Left lung (tissue), 10 donors: ENCODE results near the gene PRKCA. TPM values are rescaled to one million over a fixed set of nuclear protein-coding genes. Genes with fewer than 3 reads are reported as not detected.
A peak's percentile ranks its signal among the peaks of the same experiment; 100 is the strongest.

ENCODE experiments used
- ATAC-seq: fragments of 200-7000 bp; cut with Tn5 transposase; one replicate; pipeline ENCODE4 v1.9.1; 2020; ENCODE audit warnings: moderate library complexity
- DNase-seq, 4 donors: peaks; one replicate each; pipeline ENCODE4 v3.0.0-alpha.2; 2013 to 2020
- H3K27ac ChIP-seq, 2 donors: fragments of 200-600 bp; sonication (generic) in 1 of 2; one replicate each; pipeline versions ENCODE4 v1.5.0 to v1.8.0; 2020 to 2021
- H3K27me3 ChIP-seq, 2 donors: fragments of 200-600 bp; sonication (generic) in 1 of 2; one replicate each; pipeline versions ENCODE4 v1.5.0 to v1.8.0; 2020 to 2021
- H3K36me3 ChIP-seq, 2 donors: fragments of 200-600 bp; sonication (generic) in 1 of 2; one replicate each; pipeline versions ENCODE4 v1.5.0 to v1.8.0; 2020 to 2021
- H3K4me1 ChIP-seq, 2 donors: fragments of 200-600 bp; one replicate each; pipeline ENCODE4 v1.8.0; 2021
- H3K4me3 ChIP-seq, 2 donors: fragments of 200-600 bp; sonication (generic) in 1 of 2; one replicate each; pipeline versions ENCODE4 v1.5.0 to v1.8.0; 2020 to 2021; ENCODE audit warnings: mild to moderate bottlenecking in 1 of 2
- H3K9me3 ChIP-seq, 2 donors: fragments of 200-600 bp; sonication (generic) in 1 of 2; one replicate each; pipeline versions ENCODE4 v1.5.0 to v1.8.0; 2020 to 2021
- intact Hi-C, 2 donors: fragments of 100-400 bp; cut with DNase I; formaldehyde crosslinking; loops; one replicate each; pipeline versions ENCODE4 v1.11.2 to v1.14.2; 2022
- polyA plus RNA-seq, 6 donors: library from polyadenylated mRNA; unstranded; fragments of 120-200 nt; gene quantifications; one replicate each; pipeline ENCODE4 v1.2.1, GENCODE V29; 2013; ENCODE audit not compliant: insufficient read length in 6 of 6
- total RNA-seq, 2 donors: library from RNA; stranded (reverse); fragmentation: NEBNext Ultra II Directional; extraction: Animal tissue kit (Norgen Biotek cat#: 25700); gene quantifications; one replicate each; pipeline ENCODE4 v1.2.1, GENCODE V29; 2021
- TF ChIP-seq, protein P1 (sequence below), 2 donors: fragments of 200-600 bp; sonication (generic) in 1 of 2; IDR thresholded peaks; one replicate each; pipeline versions ENCODE4 v1.5.0 to v1.8.0; 2021; ENCODE audit warnings: antibody characterized with exemption in 2 of 2
- donor health status: DM: no; HTN: yes; CAD: no.
- donor health status: DM: no; HTN: no; CAD: no.

Gene PRKCA
- total and polyA plus RNA-seq, 8 donors = 16.4 to 30.4 (median 17.5) TPM

DNA sequence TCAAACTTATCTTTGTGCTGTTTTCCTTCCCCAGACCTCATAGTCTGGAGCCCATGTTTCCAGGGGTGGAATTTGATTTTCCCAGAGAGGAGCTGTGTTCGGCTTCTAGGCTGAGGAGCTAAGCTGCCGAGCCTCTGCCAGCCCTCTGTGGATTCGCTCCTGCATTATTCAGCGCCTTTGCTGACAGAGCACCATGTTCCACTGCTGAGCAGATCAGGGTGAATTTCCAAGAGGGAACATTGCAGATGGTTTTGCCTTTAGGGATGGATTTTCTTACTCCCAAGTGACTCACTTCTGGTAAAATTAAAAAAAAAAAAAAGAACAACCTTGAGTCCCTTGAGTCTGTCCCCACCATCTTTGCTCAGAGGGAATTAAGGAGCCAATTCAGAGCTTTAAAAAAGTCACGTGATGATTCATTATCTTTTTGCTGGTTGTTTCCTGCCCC is 229.5 kb downstream of the PRKCA start:
- H3K4me1 ChIP-seq = no peaks in the 10 kb centered on the region
- H3K4me3 ChIP-seq = no peak overlapping the region
- H3K27me3 ChIP-seq = no peaks in the 10 kb centered on the region
- ATAC-seq = no peak
- no peaks in the 10 kb centered on the region for H3K9me3 ChIP-seq
- H3K27ac ChIP-seq = no peak overlapping the region
- no peaks in the 10 kb centered on the region for H3K36me3 ChIP-seq
- TF ChIP-seq, protein P1, sequence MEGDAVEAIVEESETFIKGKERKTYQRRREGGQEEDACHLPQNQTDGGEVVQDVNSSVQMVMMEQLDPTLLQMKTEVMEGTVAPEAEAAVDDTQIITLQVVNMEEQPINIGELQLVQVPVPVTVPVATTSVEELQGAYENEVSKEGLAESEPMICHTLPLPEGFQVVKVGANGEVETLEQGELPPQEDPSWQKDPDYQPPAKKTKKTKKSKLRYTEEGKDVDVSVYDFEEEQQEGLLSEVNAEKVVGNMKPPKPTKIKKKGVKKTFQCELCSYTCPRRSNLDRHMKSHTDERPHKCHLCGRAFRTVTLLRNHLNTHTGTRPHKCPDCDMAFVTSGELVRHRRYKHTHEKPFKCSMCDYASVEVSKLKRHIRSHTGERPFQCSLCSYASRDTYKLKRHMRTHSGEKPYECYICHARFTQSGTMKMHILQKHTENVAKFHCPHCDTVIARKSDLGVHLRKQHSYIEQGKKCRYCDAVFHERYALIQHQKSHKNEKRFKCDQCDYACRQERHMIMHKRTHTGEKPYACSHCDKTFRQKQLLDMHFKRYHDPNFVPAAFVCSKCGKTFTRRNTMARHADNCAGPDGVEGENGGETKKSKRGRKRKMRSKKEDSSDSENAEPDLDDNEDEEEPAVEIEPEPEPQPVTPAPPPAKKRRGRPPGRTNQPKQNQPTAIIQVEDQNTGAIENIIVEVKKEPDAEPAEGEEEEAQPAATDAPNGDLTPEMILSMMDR (IDR thresholded peaks at IDR 0.05) = no peak
- DNase-seq = no peak
- intact Hi-C loops = no loop called here

DNA sequence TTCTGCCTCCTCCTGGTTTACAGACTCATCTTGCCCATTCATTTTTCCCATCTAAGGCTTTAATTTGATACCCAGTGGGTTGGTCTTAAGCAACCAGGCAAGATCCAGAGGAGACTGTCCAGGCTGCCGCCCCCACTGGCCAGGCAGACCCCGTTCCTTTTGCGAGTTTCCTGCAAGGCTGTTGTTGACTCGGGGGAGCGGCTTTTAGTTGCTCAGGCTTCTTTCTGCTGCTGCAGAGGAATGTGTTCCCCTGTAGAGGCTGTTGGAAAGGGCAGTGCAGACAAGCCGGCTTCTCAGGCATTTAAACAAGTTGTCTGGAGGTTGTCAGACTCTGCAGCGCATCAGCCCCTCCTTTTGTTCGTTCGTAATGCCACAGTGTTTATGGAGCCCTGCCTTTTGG is 231.2 kb downstream of the PRKCA start:
- Histone ChIP-seq H3K36me3 (no peaks in the 10 kb centered on the region), H3K9me3 (no peaks in the 10 kb centered on the region), H3K27me3 (no peaks in the 10 kb centered on the region), H3K4me1 (no peaks in the 10 kb centered on the region), H3K4me3 (no peak overlapping the region), H3K27ac (peak overlapping the region in 1 of 2 donors; percentile 13)
- peak; percentile 17 for ATAC-seq
- DNase-seq = no peak
- TF ChIP-seq, protein P1 (IDR thresholded peaks at IDR 0.05) = no peak
- intact Hi-C loops = no loop called here

DNA sequence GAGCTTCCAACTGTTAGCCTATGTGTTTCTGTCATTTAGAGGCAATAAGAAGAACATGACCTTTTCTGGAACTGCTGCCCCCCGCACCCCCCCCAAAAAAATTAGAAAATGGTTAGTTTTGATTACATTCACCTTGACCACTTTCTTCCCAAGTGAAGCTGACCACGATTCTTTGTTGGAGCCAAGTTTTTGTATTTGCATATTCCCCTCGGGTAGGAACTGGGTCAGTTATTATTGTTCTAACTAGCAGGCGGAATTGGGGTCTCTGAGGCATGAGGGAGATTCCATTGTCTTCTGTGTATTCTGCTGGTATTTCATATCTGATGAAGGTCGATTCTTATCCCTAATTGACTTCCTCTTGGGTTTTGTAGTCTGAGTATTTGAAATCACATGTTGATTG is 231.6 kb downstream of the PRKCA start:
- TF ChIP-seq, protein P1 (IDR thresholded peaks at IDR 0.05) = no peak
- intact Hi-C loops = no loop called here
- Histone ChIP-seq H3K27me3 (no peaks in the 10 kb centered on the region), H3K4me3 (no peak overlapping the region), H3K36me3 (no peaks in the 10 kb centered on the region), H3K9me3 (no peaks in the 10 kb centered on the region), H3K4me1 (no peaks in the 10 kb centered on the region), H3K27ac (no peak overlapping the region)
- ATAC-seq = no peak
- no peak for DNase-seq

DNA sequence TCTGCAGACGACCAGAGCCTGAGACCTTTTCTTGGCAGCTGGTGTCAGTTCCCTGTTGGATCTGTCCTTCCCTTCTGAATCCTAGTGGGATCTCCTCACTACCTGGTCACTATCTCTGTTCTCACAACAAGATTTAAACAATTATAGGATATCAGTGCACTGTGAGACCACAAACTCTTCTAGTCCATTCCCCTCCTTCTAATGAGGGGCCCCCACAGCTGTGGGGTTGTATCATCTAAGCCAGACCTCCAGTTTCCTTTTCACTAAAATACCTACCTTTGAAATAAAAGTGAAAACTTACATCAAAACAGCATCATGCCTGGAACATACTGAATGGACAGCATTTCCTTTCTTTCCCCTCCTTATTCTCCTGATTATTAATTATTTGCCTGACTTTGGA is 233.2 kb downstream of the PRKCA start:
- ATAC-seq (no peak), DNase-seq (no peak)
- H3K36me3 ChIP-seq = no peaks in the 10 kb centered on the region
- no peaks in the 10 kb centered on the region for H3K4me1 ChIP-seq
- no peak overlapping the region for H3K27ac ChIP-seq
- no peaks in the 10 kb centered on the region for H3K9me3 ChIP-seq
- TF ChIP-seq, protein P1 (IDR thresholded peaks at IDR 0.05) = no peak
- no peak overlapping the region for H3K4me3 ChIP-seq
- H3K27me3 ChIP-seq = no peaks in the 10 kb centered on the region
- intact Hi-C loops = no loop called here

DNA sequence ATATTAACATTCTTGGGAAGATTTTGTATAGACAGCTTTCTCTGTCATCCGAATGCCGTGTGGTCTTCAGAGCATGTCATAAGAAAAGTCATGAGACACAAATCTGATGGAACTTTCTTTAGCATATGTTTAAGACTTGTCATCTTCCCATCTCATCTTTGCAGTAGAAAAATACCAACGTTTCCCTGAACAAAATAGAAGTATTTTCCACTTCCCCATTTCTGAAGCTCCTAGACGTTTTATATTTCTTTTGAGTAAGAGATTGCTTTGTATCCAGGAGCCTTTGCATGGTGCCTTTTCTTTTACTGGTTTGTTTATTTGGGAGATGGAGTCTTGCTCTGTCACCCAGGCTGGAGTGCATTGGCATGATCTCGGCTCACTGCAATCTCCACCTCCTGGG is 235.1 kb downstream of the PRKCA start:
- Histone ChIP-seq H3K4me3 (no peak overlapping the region), H3K9me3 (no peaks in the 10 kb centered on the region), H3K4me1 (no peaks in the 10 kb centered on the region), H3K27me3 (no peaks in the 10 kb centered on the region), H3K36me3 (no peaks in the 10 kb centered on the region), H3K27ac (no peak overlapping the region)
- TF ChIP-seq, protein P1 (IDR thresholded peaks at IDR 0.05) = no peak
- ATAC-seq (no peak), DNase-seq (no peak)
- intact Hi-C loops = no loop called here
